GM12891 (cell line): ENCODE results near the gene LTBP2.

Source experiments
- POLR2A ChIP-seq: IDR thresholded peaks from 2 replicates; pipeline ENCODE4 v1.6.1; 2011; ENCODE audit warnings: low read depth, low read length, control low read depth
- POLR2AphosphoS5 ChIP-seq: IDR thresholded peaks from 2 replicates; pipeline ENCODE4 v1.6.1; 2011; ENCODE audit warnings: low read depth, low read length, control low read depth
- POU2F2 ChIP-seq: IDR thresholded peaks from 2 replicates; pipeline ENCODE4 v1.6.1; 2011; ENCODE audit warnings: low read depth, mild to moderate bottlenecking, control low read depth, low read length, moderate library complexity
- TAF1 ChIP-seq: IDR thresholded peaks from 2 replicates; pipeline ENCODE4 v1.6.1; 2011; ENCODE audit warnings: low read depth, low read length, control low read depth

- no peak for TF ChIP-seq POU2F2
- TF ChIP-seq POLR2AphosphoS5: no peak
- TF ChIP-seq POLR2A: no peak
- TF ChIP-seq TAF1: no peak
Observed at GRCh38 chr14:74636424-74637177, 24.6 kb upstream of the LTBP2 start.
